H1 (cell line): ENCODE measurements around the gene COL20A1. TPM values are rescaled to one million over a fixed set of nuclear protein-coding genes. Genes with fewer than 3 reads are reported as not detected.
"Not testable (repeated sequence)": the region's sequence is repeated elsewhere in the genome, so short reads cannot be mapped to it uniquely, and the experiment has no call there.

ENCODE experiments used
- CTCF ChIA-PET: fragments of 300-600 bp; sonication (Branson Sonifier 250); formaldehyde crosslinking; loops from one replicate; lab custom pipeline; 2021; ENCODE audit not compliant: partially characterized antibody; lab: Charles Lee
- POLR2A ChIA-PET: fragments of 300-600 bp; sonication (Branson Sonifier 250); formaldehyde crosslinking; loops from one replicate; lab custom pipeline; 2021; ENCODE audit warnings: inconsistent platforms; ENCODE audit not compliant: partially characterized antibody; lab: Charles Lee
- DNase-seq, 2 experiments: peaks; one replicate each; pipeline versions ENCODE4 v3.0.0 to v3.0.0-alpha.2; 2010 to 2022; ENCODE audit warnings: low spot score in 2 of 2, low read depth in 1 of 2, mixed read lengths in 1 of 2
- FAIRE-seq: peaks from 2 replicates; lab custom pipeline; 2011; peaks lifted over from hg19 to GRCh38; lab: Jason Lieb, UNC
- H2AFZ ChIP-seq: 2 replicates; pipeline ENCODE4 v1.8.1; 2012; ENCODE audit warnings: low read length, inconsistent platforms
- H2AK5ac ChIP-seq: 2 replicates; pipeline ENCODE4 v1.6.1; 2013; ENCODE audit warnings: low read depth, low read length
- H2BK120ac ChIP-seq: replicated peaks from 2 replicates; pipeline ENCODE3; 2013; ENCODE audit warnings: low read depth, low read length, inconsistent platforms
- H2BK12ac ChIP-seq: 2 replicates; pipeline ENCODE4 v1.6.1; 2013; ENCODE audit warnings: low read depth, low read length
- H2BK15ac ChIP-seq: 2 replicates; pipeline ENCODE4 v1.6.1; 2013; ENCODE audit warnings: low read length
- H2BK20ac ChIP-seq: 2 replicates; pipeline ENCODE4 v1.6.1; 2013; ENCODE audit warnings: low read length
- H2BK5ac ChIP-seq: 2 replicates; pipeline ENCODE4 v1.6.1; 2013; ENCODE audit warnings: low read depth, low read length
- H3K14ac ChIP-seq: 2 replicates; pipeline ENCODE4 v1.6.1; 2013; ENCODE audit warnings: inconsistent platforms; ENCODE audit not compliant: insufficient read length
- H3K18ac ChIP-seq: 2 replicates; pipeline ENCODE4 v1.6.1; 2013; ENCODE audit warnings: low read length; ENCODE audit errors: extremely low read depth
- H3K23ac ChIP-seq: 2 replicates; pipeline ENCODE4 v1.6.1; 2013; ENCODE audit warnings: inconsistent platforms; ENCODE audit not compliant: insufficient read length
- H3K23me2 ChIP-seq: 2 replicates; pipeline ENCODE4 v1.6.1; 2013; ENCODE audit warnings: low read depth, low read length
- H3K27ac ChIP-seq: 2 replicates; pipeline ENCODE4 v1.6.1; 2011; ENCODE audit warnings: low read depth, low read length, inconsistent platforms
- H3K27me3 ChIP-seq, 4 experiments: replicated peaks in 1 of 4; 1 replicate in 1 of 4; 2 replicates in 3 of 4; pipeline versions ENCODE4 v1.6.1 to v1.8.1; 2011 to 2013; ENCODE audit warnings: low read length in 3 of 4, mild to moderate bottlenecking in 3 of 4, inconsistent platforms in 2 of 4, mixed read lengths in 2 of 4, moderate library complexity in 1 of 4; ENCODE audit not compliant: control insufficient read depth in 3 of 4, insufficient read depth in 3 of 4; ENCODE audit errors: extremely low read depth in 1 of 4
- H3K36me3 ChIP-seq, 4 experiments: 2 replicates each; pipeline versions ENCODE4 v1.6.1 to v1.8.1; 2011 to 2013; ENCODE audit warnings: mild to moderate bottlenecking in 4 of 4, low read length in 3 of 4, moderate library complexity in 2 of 4, control low read depth in 1 of 4, inconsistent platforms in 1 of 4; ENCODE audit not compliant: insufficient read depth in 4 of 4, control insufficient read depth in 2 of 4
- H3K4ac ChIP-seq: replicated peaks from 2 replicates; pipeline ENCODE3; 2013; ENCODE audit warnings: low read length, low read depth, mixed read lengths, inconsistent platforms; ENCODE audit not compliant: insufficient read length
- H3K4me1 ChIP-seq, 4 experiments: replicated peaks in 1 of 4; 1 replicate in 1 of 4; 2 replicates in 3 of 4; pipeline versions ENCODE4 v1.6.1 to v1.8.1; 2011 to 2013; ENCODE audit warnings: low read length in 3 of 4, inconsistent platforms in 2 of 4, mixed read lengths in 1 of 4; ENCODE audit not compliant: insufficient read depth in 4 of 4, control insufficient read depth in 3 of 4
- H3K4me2 ChIP-seq, 2 experiments: 2 replicates each; pipeline versions ENCODE4 v1.6.1 to v1.8.1; 2011 to 2013; ENCODE audit warnings: low read depth in 2 of 2, low read length in 2 of 2, control low read depth in 1 of 2, inconsistent platforms in 1 of 2, mild to moderate bottlenecking in 1 of 2; ENCODE audit not compliant: insufficient read depth in 1 of 2
- H3K4me3 ChIP-seq, 4 experiments: fragments of 200-600, 300-600 bp in 1 of 4; sonication (generic), shearing (Covaris generic), sonication (Bioruptor Twin) in 1 of 4; 2 replicates each; pipeline versions ENCODE4 v1.5.1 to v1.8.1; 2011 to 2016; ENCODE audit warnings: low read length in 4 of 4, low read depth in 3 of 4, control low read depth in 2 of 4, inconsistent platforms in 2 of 4, mild to moderate bottlenecking in 2 of 4, mixed read lengths in 1 of 4, moderate library complexity in 1 of 4; ENCODE audit not compliant: insufficient read depth in 2 of 4; ENCODE audit errors: extremely low read depth in 1 of 4
- H3K56ac ChIP-seq: replicated peaks from 2 replicates; pipeline ENCODE3; 2013; ENCODE audit warnings: low read depth, mild to moderate bottlenecking, mixed read lengths, low read length, inconsistent platforms; ENCODE audit not compliant: insufficient read length
- H3K79me1 ChIP-seq: 2 replicates; pipeline ENCODE4 v1.6.1; 2013; ENCODE audit warnings: low read depth, low read length, control low read depth
- H3K79me2 ChIP-seq, 2 experiments: 2 replicates each; pipeline versions ENCODE4 v1.6.1 to v1.8.1; 2012 to 2013; ENCODE audit warnings: low read length in 2 of 2, mild to moderate bottlenecking in 2 of 2, inconsistent platforms in 1 of 2; ENCODE audit not compliant: insufficient read depth in 2 of 2, control insufficient read depth in 1 of 2
- H3K9ac ChIP-seq, 4 experiments: replicated peaks in 1 of 4; 1 replicate in 1 of 4; 2 replicates in 3 of 4; pipeline versions ENCODE4 v1.6.1 to v1.8.1; 2011 to 2013; ENCODE audit warnings: low read depth in 3 of 4, low read length in 3 of 4, control low read depth in 2 of 4, mild to moderate bottlenecking in 2 of 4, moderate library complexity in 2 of 4, inconsistent platforms in 1 of 4; ENCODE audit errors: extremely low read depth in 1 of 4
- H3K9me3 ChIP-seq, 2 experiments: 2 replicates each; pipeline versions ENCODE4 v1.6.1 to v1.8.1; 2012 to 2013; ENCODE audit warnings: mild to moderate bottlenecking in 2 of 2, moderate library complexity in 2 of 2, control low read depth in 1 of 2, inconsistent platforms in 1 of 2, low read depth in 1 of 2, low read length in 1 of 2, mixed read lengths in 1 of 2; ENCODE audit not compliant: insufficient read depth in 2 of 2
- H4K20me1 ChIP-seq, 2 experiments: replicated peaks in 1 of 2; 2 replicates each; pipeline versions ENCODE3 to v1.8.1; 2011 to 2013; ENCODE audit warnings: inconsistent platforms in 2 of 2, low read length in 2 of 2, mild to moderate bottlenecking in 1 of 2; ENCODE audit not compliant: insufficient read depth in 2 of 2, control insufficient read depth in 1 of 2
- H4K5ac ChIP-seq: 2 replicates; pipeline ENCODE4 v1.6.1; 2013; ENCODE audit warnings: low read length, low read depth, mixed read lengths, inconsistent platforms; ENCODE audit not compliant: insufficient read length
- H4K8ac ChIP-seq: 2 replicates; pipeline ENCODE4 v1.8.0; 2013; ENCODE audit warnings: mild to moderate bottlenecking, moderate library complexity, low read length, inconsistent platforms; ENCODE audit not compliant: insufficient read depth; ENCODE audit errors: extremely low read depth
- H4K91ac ChIP-seq: replicated peaks from 2 replicates; pipeline ENCODE3; 2013; ENCODE audit warnings: low read length, mixed read lengths, inconsistent platforms; ENCODE audit not compliant: insufficient read length
- KDM1A ChIP-seq: fragments of 200-600, 300-600 bp; sonication (generic); IDR thresholded peaks from 2 replicates; pipeline ENCODE4 v1.7.1; 2016; ENCODE audit warnings: mild to moderate bottlenecking, low read length, borderline replicate concordance
- WGBS, 2 experiments: shearing (Covaris generic) in 1 of 2; methylation state at CpG; one replicate each; pipeline versions ENCODE4 v1.1.6 to v1.1.7; 2013 to 2015; ENCODE audit warnings: low lambda C conversion rate in 2 of 2, mixed read lengths in 2 of 2, inconsistent platforms in 1 of 2, low coverage in 1 of 2, missing lambda C conversion rate in 1 of 2; ENCODE audit not compliant: insufficient replicate concordance in 2 of 2, insufficient coverage in 1 of 2, insufficient read length in 1 of 2; ENCODE audit errors: extremely low coverage in 1 of 2, missing lambda C conversion rate in 1 of 2; 5-methylcytosine and 5-hydroxymethylcytosine counted together
- polyA plus RNA-seq, 7 experiments: library from polyadenylated mRNA; depleted of rRNA in 3 of 7; stranded (reverse) in 5 of 7; unstranded in 2 of 7; fragments of >200 nt in 5 of 7; fragments of 200-250 nt in 2 of 7; gene quantifications; 1 replicate in 5 of 7; 2 replicates in 1 of 7; 4 replicates in 1 of 7; pipeline versions ENCODE4 v1.2.1 to v1.2.3, GENCODE V29; 2011 to 2013; ENCODE audit warnings: missing spikeins in 2 of 7, mixed read lengths in 2 of 7
- total RNA-seq: library from RNA; stranded (reverse); fragmentation: NEBNext Ultra II Directional; extraction: Animal tissue kit (Norgen Biotek cat#: 25700); gene quantifications from 2 replicates; pipeline ENCODE4 v1.2.1, GENCODE V29; 2021

Gene COL20A1
- total and polyA plus RNA-seq, 2 of the 8 experiments (the other 6 are each of a cell fraction or from before 2014, with no cell fraction given), result 0.19 to 0.21 TPM

GRCh38 chr20:63305933-63306672 is 13.1 kb downstream of the COL20A1 start:
- H2BK15ac ChIP-seq, H3K9me3 ChIP-seq, H3K27me3 ChIP-seq, H3K4me1 ChIP-seq, H4K5ac ChIP-seq, H3K14ac ChIP-seq, H3K79me2 ChIP-seq, H2BK5ac ChIP-seq, H2AFZ ChIP-seq, H3K4me2 ChIP-seq, H3K9ac ChIP-seq, DNase-seq, H3K36me3 ChIP-seq: not testable (repeated sequence)
- CTCF ChIA-PET, result interaction anchor here (0.6 to 6.5 kb wide), 3 partner anchors 14 to 75 kb away, joined by 3 to 230 read pairs (median 9); partner anchors contain the start of gene COL20A1
- TF ChIP-seq KDM1A, result peak; percentile 86; the same call in 1 of the 2 replicates
- TF ChIP-seq, all 59 proteins: peak for 1; not testable (repeated sequence) for 58
- peak overlapping the region; percentile 54 for H4K91ac ChIP-seq
- H3K23ac ChIP-seq, H3K79me1 ChIP-seq, FAIRE-seq, H3K27ac ChIP-seq, H3K56ac ChIP-seq, H2BK120ac ChIP-seq, H4K20me1 ChIP-seq, H2BK12ac ChIP-seq, H3K23me2 ChIP-seq, H2AK5ac ChIP-seq, H3K4me3 ChIP-seq, H2BK20ac ChIP-seq, H4K8ac ChIP-seq, H3K4ac ChIP-seq, POLR2A ChIA-PET, H3K18ac ChIP-seq: not testable (repeated sequence)
- WGBS, 2 experiments, result 95% methylated on average over 14 of the region's 30 CpGs; no CpG with 5 or more reads in 1 of the 2 experiments
